ENCODE measurements around the gene TUBA3E. TPM values are rescaled to one million over a fixed set of nuclear protein-coding genes. Genes with fewer than 3 reads are reported as not detected.
"Not testable (repeated sequence)": the region's sequence is repeated elsewhere in the genome, so short reads cannot be mapped to it uniquely, and the experiment has no call there.

The TUBA3E gene
- total and polyA plus RNA-seq, 9 of the 15 experiments (the other 6 are each of a cell fraction or from before 2014, with no cell fraction given): 0.09 to 0.30 (median 0.13) TPM; not detected in 3

- H3K9me3 ChIP-seq (replicated peaks; ENCODE audit: control insufficient read depth, insufficient read depth, low read depth, low read length); BruUV-seq (replicated peaks); H3K4me2 ChIP-seq (ENCODE audit: insufficient read depth, low read length); H3K4me3 ChIP-seq; H3K9me1 ChIP-seq (ENCODE audit: control insufficient read depth, insufficient read depth, low read length); H3K27me3 ChIP-seq (ENCODE audit: control insufficient read depth in 2 of 2, insufficient read depth in 2 of 2, low read length in 2 of 2); H2AFZ ChIP-seq (ENCODE audit: low read depth, low read length); DNase-seq (ENCODE audit: extremely low read depth in 1 of 4, low spot score in 3 of 4); H4K20me1 ChIP-seq (replicated peaks; ENCODE audit: control insufficient read depth, insufficient read depth, low read length); CTCF ChIA-PET (ENCODE audit: low intra/inter-chr PET ratio); H3K36me3 ChIP-seq (ENCODE audit: control insufficient read depth, insufficient read depth, low read length); intact Hi-C loops (cut with micrococcal nuclease); POLR2A ChIA-PET; H3K9ac ChIP-seq (ENCODE audit: insufficient read depth in 1 of 2, low read depth in 2 of 2, low read length in 2 of 2); FAIRE-seq; H3K27ac ChIP-seq (ENCODE audit: extremely low read depth, low read depth, low read length); in situ Hi-C loops (cut with MboI); H3K79me2 ChIP-seq (ENCODE audit: control insufficient read depth, insufficient read depth, low read length): not testable (repeated sequence)
- WGBS (ENCODE audit: insufficient coverage, low coverage, missing lambda C conversion rate): 38% methylated on average over 10 of the region's 13 CpGs
- TF ChIP-seq SUPT5H (IDR thresholded peaks at IDR 0.05): 0 out of 2 replicates have a peak, but pooled peaks have one; percentile 8
- H3K4me1 ChIP-seq (replicated peaks in 1 of 2; ENCODE audit: control insufficient read depth in 2 of 2, insufficient read depth in 2 of 2, low read length in 2 of 2): peaks cover 0 to 14% of the 10 kb centered on the region in 2 experiments; a peak in 2 of 5 replicates
- ATAC-seq: peak; percentile 8
Observed at GRCh38 chr2:130142396-130143265, 55.6 kb downstream of the TUBA3E start.

Other genes starting within 250 kb of the TUBA3E start
- gene RAB6C, start 218.8 kb downstream of the TUBA3E start, total RNA-seq (2014; rRNA removed): not detected in 2 replicates
- gene RAB6C, start 218.8 kb downstream of the TUBA3E start, total RNA-seq (2014; rRNA removed; fragmentation: Illumina TruSeq; extraction: Trizol): not detected in 2 replicates
- gene RAB6C, start 218.8 kb downstream of the TUBA3E start, total RNA-seq (2015; rRNA removed; fragmentation: Illumina TruSeq; extraction: Trizol): not detected in 2 replicates
- not detected in 2 replicates for gene RAB6C, start 218.8 kb downstream of the TUBA3E start, total RNA-seq (2021)
- gene RAB6C, start 218.8 kb downstream of the TUBA3E start, polyA plus RNA-seq (2011; rRNA removed): not detected in 2 replicates
- not detected in 2 replicates for gene RAB6C, start 218.8 kb downstream of the TUBA3E start, polyA plus RNA-seq (2014; fragmentation: Illumina TruSeq; extraction: Trizol)
- not detected for gene RAB6C, start 218.8 kb downstream of the TUBA3E start, polyA plus RNA-seq (2014; fragmentation: Nextera tagmentation; extraction: Ambion mirVana)
- not detected in 2 replicates for gene RAB6C, start 218.8 kb downstream of the TUBA3E start, polyA plus RNA-seq (2014; rRNA removed)
- 0.23 and 0.33 TPM in 2 replicates for gene POTEF, start 69.2 kb downstream of the TUBA3E start, total RNA-seq (2014; rRNA removed)
- gene POTEF, start 69.2 kb downstream of the TUBA3E start, total RNA-seq (2014; rRNA removed; fragmentation: Illumina TruSeq; extraction: Trizol): 0.38 and 0.51 TPM in 2 replicates
- 0.33 and 0.41 TPM in 2 replicates for gene POTEF, start 69.2 kb downstream of the TUBA3E start, total RNA-seq (2015; rRNA removed; fragmentation: Illumina TruSeq; extraction: Trizol)
- 2.1 and 2.2 TPM in 2 replicates for gene POTEF, start 69.2 kb downstream of the TUBA3E start, total RNA-seq (2021)
- 0.09 and 0.15 TPM in 2 replicates for gene POTEF, start 69.2 kb downstream of the TUBA3E start, polyA plus RNA-seq (2011; rRNA removed)
- gene POTEF, start 69.2 kb downstream of the TUBA3E start, polyA plus RNA-seq (2014; fragmentation: Illumina TruSeq; extraction: Trizol): 0.25 and 0.26 TPM in 2 replicates
- under 1 TPM in 1 of 2 experiments, not detected in 1; 0.04 TPM for gene POTEF, start 69.2 kb downstream of the TUBA3E start, polyA plus RNA-seq (2014; fragmentation: Nextera tagmentation; extraction: Ambion mirVana)
- 0.18 and 0.28 TPM in 2 replicates for gene POTEF, start 69.2 kb downstream of the TUBA3E start, polyA plus RNA-seq (2014; rRNA removed)
- 0.59 and 0.65 TPM in 2 replicates for gene CCDC74B, start 53.3 kb downstream of the TUBA3E start, total RNA-seq (2014; rRNA removed)
- gene CCDC74B, start 53.3 kb downstream of the TUBA3E start, total RNA-seq (2014; rRNA removed; fragmentation: Illumina TruSeq; extraction: Trizol): 0.11 and 0.19 TPM in 2 replicates
- gene CCDC74B, start 53.3 kb downstream of the TUBA3E start, total RNA-seq (2015; rRNA removed; fragmentation: Illumina TruSeq; extraction: Trizol): 0.25 and 0.57 TPM in 2 replicates
- gene CCDC74B, start 53.3 kb downstream of the TUBA3E start, total RNA-seq (2021): 1.0 and 1.4 TPM in 2 replicates
- gene CCDC74B, start 53.3 kb downstream of the TUBA3E start, polyA plus RNA-seq (2011; rRNA removed): 1.2 and 2.1 TPM in 2 replicates
- gene CCDC74B, start 53.3 kb downstream of the TUBA3E start, polyA plus RNA-seq (2014; fragmentation: Illumina TruSeq; extraction: Trizol): 0.28 and 0.45 TPM in 2 replicates
- under 1 TPM in 1 of 2 experiments, not detected in 1; 0.04 TPM for gene CCDC74B, start 53.3 kb downstream of the TUBA3E start, polyA plus RNA-seq (2014; fragmentation: Nextera tagmentation; extraction: Ambion mirVana)
- 1.5 and 1.6 TPM in 2 replicates for gene CCDC74B, start 53.3 kb downstream of the TUBA3E start, polyA plus RNA-seq (2014; rRNA removed)
- 46.6 and 61.6 TPM in 2 replicates for gene SMPD4, start 16.8 kb downstream of the TUBA3E start, total RNA-seq (2014; rRNA removed)
- 25.7 and 26.0 TPM in 2 replicates for gene SMPD4, start 16.8 kb downstream of the TUBA3E start, total RNA-seq (2014; rRNA removed; fragmentation: Illumina TruSeq; extraction: Trizol)
- 35.7 and 39.6 TPM in 2 replicates for gene SMPD4, start 16.8 kb downstream of the TUBA3E start, total RNA-seq (2015; rRNA removed; fragmentation: Illumina TruSeq; extraction: Trizol)
- gene SMPD4, start 16.8 kb downstream of the TUBA3E start, total RNA-seq (2021): 108 and 123 TPM in 2 replicates
- gene SMPD4, start 16.8 kb downstream of the TUBA3E start, polyA plus RNA-seq (2011; rRNA removed): 33.4 and 80.6 TPM in 2 replicates
- gene SMPD4, start 16.8 kb downstream of the TUBA3E start, polyA plus RNA-seq (2014; fragmentation: Illumina TruSeq; extraction: Trizol): 79.3 and 102 TPM in 2 replicates
- gene SMPD4, start 16.8 kb downstream of the TUBA3E start, polyA plus RNA-seq (2014; fragmentation: Nextera tagmentation; extraction: Ambion mirVana): 1 to 10 TPM; 7.5 to 8.8 TPM
- gene SMPD4, start 16.8 kb downstream of the TUBA3E start, polyA plus RNA-seq (2014; rRNA removed): 65.1 and 71.4 TPM in 2 replicates
- 435 and 624 TPM in 2 replicates for gene MZT2B, start 16.2 kb downstream of the TUBA3E start, total RNA-seq (2014; rRNA removed)
- gene MZT2B, start 16.2 kb downstream of the TUBA3E start, total RNA-seq (2014; rRNA removed; fragmentation: Illumina TruSeq; extraction: Trizol): 15.9 and 19.3 TPM in 2 replicates
- gene MZT2B, start 16.2 kb downstream of the TUBA3E start, total RNA-seq (2015; rRNA removed; fragmentation: Illumina TruSeq; extraction: Trizol): 102 and 115 TPM in 2 replicates
- gene MZT2B, start 16.2 kb downstream of the TUBA3E start, total RNA-seq (2021): 379 and 394 TPM in 2 replicates
- gene MZT2B, start 16.2 kb downstream of the TUBA3E start, polyA plus RNA-seq (2011; rRNA removed): 114 and 170 TPM in 2 replicates
- gene MZT2B, start 16.2 kb downstream of the TUBA3E start, polyA plus RNA-seq (2014; fragmentation: Illumina TruSeq; extraction: Trizol): 12.5 and 57.0 TPM in 2 replicates
- gene MZT2B, start 16.2 kb downstream of the TUBA3E start, polyA plus RNA-seq (2014; fragmentation: Nextera tagmentation; extraction: Ambion mirVana): 1 to 10 TPM; 5.1 to 9.3 TPM
- 321 and 383 TPM in 2 replicates for gene MZT2B, start 16.2 kb downstream of the TUBA3E start, polyA plus RNA-seq (2014; rRNA removed)
- gene IMP4, start 144.5 kb upstream of the TUBA3E start, total RNA-seq (2014; rRNA removed): 187 and 239 TPM in 2 replicates
- 42.1 and 52.9 TPM in 2 replicates for gene IMP4, start 144.5 kb upstream of the TUBA3E start, total RNA-seq (2014; rRNA removed; fragmentation: Illumina TruSeq; extraction: Trizol)
- 97.8 and 103 TPM in 2 replicates for gene IMP4, start 144.5 kb upstream of the TUBA3E start, total RNA-seq (2015; rRNA removed; fragmentation: Illumina TruSeq; extraction: Trizol)
- gene IMP4, start 144.5 kb upstream of the TUBA3E start, total RNA-seq (2021): 164 and 167 TPM in 2 replicates
- gene IMP4, start 144.5 kb upstream of the TUBA3E start, polyA plus RNA-seq (2011; rRNA removed): 127 and 158 TPM in 2 replicates
- gene IMP4, start 144.5 kb upstream of the TUBA3E start, polyA plus RNA-seq (2014; fragmentation: Illumina TruSeq; extraction: Trizol): 100.0 and 155 TPM in 2 replicates
- 10 to 100 TPM; 35.4 to 53.3 TPM for gene IMP4, start 144.5 kb upstream of the TUBA3E start, polyA plus RNA-seq (2014; fragmentation: Nextera tagmentation; extraction: Ambion mirVana)
- 209 and 231 TPM in 2 replicates for gene IMP4, start 144.5 kb upstream of the TUBA3E start, polyA plus RNA-seq (2014; rRNA removed)
- gene PTPN18, start 157.6 kb upstream of the TUBA3E start, total RNA-seq (2014; rRNA removed): 49.6 and 57.0 TPM in 2 replicates
- gene PTPN18, start 157.6 kb upstream of the TUBA3E start, total RNA-seq (2014; rRNA removed; fragmentation: Illumina TruSeq; extraction: Trizol): 36.9 and 37.6 TPM in 2 replicates
- 35.2 and 38.5 TPM in 2 replicates for gene PTPN18, start 157.6 kb upstream of the TUBA3E start, total RNA-seq (2015; rRNA removed; fragmentation: Illumina TruSeq; extraction: Trizol)
- 64.0 and 64.4 TPM in 2 replicates for gene PTPN18, start 157.6 kb upstream of the TUBA3E start, total RNA-seq (2021)
- gene PTPN18, start 157.6 kb upstream of the TUBA3E start, polyA plus RNA-seq (2011; rRNA removed): 51.0 and 58.7 TPM in 2 replicates
- 79.5 and 90.7 TPM in 2 replicates for gene PTPN18, start 157.6 kb upstream of the TUBA3E start, polyA plus RNA-seq (2014; fragmentation: Illumina TruSeq; extraction: Trizol)
- gene PTPN18, start 157.6 kb upstream of the TUBA3E start, polyA plus RNA-seq (2014; fragmentation: Nextera tagmentation; extraction: Ambion mirVana): 10 to 100 TPM; 11.6 to 19.3 TPM
- gene PTPN18, start 157.6 kb upstream of the TUBA3E start, polyA plus RNA-seq (2014; rRNA removed): 67.4 and 76.7 TPM in 2 replicates

Data from K562 (cell line).